HG03064 (cell line): ENCODE results near the gene PCDHGB1.
A peak's percentile ranks its signal among the peaks of the same experiment; 100 is the strongest.
"Not testable (repeated sequence)": the region's sequence is repeated elsewhere in the genome, so short reads cannot be mapped to it uniquely, and the experiment has no call there.

ENCODE experiments used
- ATAC-seq: cut with Tn5 transposase; IDR thresholded peaks from one replicate; pipeline ENCODE4 v1.9.1; 2021; ENCODE audit warnings: low read depth; ENCODE audit not compliant: unreplicated experiment

The PCDHGB1 gene

DNA sequence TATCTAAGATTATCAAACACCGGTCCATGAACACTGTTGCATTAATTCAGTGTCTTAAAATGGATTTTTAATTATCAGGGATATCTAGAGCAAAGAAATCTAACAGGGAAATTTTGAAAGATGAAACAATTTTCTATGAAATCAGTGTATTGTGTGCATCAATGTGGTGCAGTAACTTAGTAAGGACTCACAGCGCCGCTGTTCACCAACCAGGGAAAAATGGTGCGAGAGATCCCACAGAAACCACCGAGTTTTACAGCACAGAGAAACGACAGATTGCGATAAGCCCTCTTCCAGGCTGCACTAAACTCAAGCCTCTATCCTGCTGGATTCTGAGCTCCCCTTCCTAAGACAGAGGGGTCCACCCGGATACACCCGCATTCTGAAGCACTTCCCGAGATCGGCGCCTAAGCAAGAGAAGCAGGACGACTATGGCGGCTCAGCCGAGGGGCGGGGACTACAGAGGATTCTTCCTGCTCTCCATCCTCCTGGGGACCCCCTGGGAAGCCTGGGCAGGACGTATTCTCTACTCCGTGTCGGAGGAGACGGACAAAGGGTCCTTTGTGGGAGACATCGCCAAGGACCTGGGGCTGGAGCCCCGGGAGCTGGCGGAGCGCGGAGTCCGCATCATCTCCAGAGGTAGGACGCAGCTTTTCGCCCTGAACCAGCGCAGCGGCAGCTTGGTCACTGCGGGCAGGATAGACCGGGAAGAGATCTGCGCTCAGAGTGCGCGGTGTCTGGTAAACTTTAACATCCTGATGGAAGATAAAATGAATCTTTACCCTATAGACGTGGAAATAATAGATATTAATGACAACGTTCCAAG, 32.8 kb downstream of the PCDHGB1 start, which contains the start of gene PCDHGA7:
Gene PCDHGA7 (plus strand): TSS at position 274 of the 826 bp plus-strand sequence. CDS start 158 bp downstream, at position 432.
- ATAC-seq: no peak

DNA sequence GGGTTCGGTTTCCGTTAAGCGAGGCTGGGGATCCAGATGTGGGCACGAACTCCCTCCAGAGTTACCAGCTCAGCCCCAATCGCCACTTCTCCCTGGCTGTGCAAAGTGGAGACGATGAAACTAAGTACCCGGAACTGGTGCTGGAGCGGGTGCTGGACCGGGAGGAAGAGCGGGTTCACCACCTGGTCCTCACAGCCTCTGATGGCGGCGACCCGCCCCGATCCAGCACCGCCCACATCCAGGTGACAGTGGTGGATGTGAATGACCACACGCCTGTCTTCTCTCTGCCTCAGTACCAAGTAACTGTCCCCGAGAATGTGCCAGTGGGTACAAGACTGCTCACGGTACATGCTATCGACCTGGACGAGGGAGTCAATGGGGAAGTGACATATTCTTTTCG, 33.4 kb downstream of the PCDHGB1 start:
- no peak for ATAC-seq

DNA sequence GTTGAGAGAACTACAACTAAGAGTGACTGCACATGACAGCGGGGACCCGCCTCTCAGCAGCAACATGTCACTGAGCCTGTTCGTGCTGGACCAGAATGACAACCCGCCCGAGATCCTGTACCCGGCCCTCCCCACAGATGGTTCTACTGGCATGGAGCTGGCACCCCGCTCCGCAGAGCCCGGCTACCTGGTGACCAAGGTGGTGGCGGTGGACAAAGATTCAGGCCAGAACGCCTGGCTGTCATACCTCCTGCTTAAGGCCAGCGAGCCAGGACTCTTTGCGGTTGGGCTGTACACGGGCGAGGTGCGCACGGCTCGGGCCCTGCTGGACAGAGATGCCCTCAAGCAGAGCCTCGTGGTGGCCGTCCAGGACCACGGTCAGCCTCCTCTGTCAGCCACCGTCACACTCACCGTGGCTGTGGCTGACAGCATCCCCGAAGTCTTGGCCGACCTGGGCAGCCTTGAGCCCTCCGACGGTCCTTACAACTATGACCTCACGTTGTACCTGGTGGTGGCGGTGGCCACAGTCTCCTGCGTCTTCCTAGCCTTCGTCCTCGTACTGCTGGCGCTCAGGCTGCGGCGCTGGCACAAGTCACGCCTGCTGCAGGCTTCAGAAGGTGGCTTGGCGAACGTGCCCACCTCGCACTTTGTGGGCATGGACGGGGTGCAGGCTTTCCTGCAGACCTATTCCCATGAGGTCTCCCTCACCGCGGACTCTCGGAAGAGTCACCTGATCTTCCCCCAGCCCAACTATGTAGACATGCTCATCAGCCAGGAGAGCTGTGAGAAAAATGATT, 34.8 kb downstream of the PCDHGB1 start:
- ATAC-seq: no peak

DNA sequence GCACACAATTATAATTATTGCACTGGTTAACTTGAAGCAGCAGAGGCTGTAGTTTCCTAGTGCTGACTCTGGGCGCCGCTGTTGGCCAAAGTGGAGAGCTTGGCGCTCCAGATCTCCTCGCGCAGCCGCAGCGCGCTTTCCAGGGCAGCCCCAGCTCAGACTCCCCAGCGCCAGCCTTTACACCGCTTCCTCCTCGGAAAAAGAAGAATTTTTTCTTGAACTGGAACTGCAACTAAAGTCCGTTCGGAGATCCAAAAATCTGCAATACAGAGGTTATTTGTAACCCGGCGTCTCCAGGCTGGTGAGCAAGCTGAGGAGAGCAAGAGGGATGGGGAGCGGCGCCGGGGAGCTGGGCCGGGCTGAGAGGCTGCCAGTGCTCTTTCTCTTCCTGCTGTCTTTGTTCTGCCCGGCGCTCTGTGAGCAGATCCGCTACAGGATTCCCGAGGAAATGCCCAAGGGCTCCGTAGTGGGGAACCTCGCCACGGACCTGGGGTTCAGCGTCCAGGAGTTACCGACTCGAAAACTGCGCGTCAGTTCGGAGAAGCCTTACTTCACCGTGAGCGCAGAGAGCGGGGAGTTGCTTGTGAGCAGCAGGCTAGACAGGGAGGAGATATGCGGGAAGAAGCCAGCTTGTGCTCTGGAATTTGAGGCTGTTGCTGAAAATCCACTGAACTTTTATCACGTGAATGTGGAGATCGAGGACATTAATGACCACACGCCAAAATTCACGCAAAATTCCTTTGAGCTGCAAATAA, 37.8 kb downstream of the PCDHGB1 start, which contains the start of gene PCDHGB4:
Gene PCDHGB4 (plus strand): TSS at position 142 of the 755 bp plus-strand sequence. CDS start 187 bp downstream, at position 329.
- ATAC-seq: peak; percentile 87

DNA sequence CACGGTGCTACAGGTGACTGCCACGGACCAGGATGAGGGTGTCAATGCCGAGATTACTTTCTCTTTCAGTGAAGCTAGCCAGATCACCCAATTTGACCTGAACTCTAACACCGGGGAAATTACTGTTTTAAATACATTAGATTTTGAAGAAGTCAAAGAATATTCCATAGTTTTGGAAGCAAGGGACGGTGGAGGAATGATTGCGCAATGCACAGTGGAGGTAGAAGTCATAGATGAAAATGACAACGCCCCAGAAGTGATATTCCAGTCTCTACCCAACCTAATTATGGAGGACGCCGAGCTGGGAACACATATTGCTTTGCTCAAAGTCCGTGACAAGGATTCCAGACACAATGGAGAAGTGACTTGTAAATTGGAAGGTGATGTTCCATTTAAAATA, 38.8 kb downstream of the PCDHGB1 start:
- no peak for ATAC-seq

DNA sequence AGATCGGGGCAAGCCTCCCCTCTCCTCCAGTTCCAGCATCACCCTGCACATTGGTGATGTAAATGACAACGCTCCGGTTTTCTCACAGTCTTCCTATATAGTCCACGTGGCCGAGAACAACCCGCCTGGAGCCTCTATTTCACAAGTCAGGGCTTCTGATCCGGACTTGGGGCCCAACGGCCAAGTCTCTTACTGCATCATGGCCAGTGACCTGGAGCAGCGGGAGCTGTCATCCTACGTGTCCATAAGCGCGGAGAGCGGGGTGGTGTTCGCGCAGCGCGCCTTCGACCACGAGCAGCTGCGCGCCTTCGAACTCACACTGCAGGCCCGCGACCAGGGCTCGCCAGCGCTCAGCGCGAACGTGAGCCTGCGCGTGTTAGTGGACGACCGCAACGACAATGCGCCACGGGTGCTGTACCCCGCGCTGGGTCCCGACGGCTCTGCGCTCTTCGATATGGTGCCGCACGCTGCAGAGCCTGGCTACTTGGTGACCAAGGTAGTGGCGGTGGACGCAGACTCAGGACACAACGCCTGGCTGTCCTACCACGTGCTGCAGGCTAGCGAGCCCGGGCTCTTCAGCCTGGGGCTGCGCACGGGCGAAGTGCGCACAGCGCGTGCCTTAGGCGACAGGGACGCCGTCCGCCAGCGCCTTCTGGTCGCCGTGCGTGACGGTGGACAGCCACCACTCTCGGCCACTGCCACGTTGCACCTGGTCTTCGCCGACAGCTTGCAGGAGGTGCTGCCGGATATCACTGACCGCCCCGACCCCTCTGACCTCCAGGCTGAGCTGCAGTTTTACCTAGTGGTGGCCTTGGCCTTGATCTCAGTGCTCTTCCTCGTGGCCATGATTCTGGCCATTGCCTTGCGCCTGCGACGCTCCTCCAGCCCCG, 39.5 kb downstream of the PCDHGB1 start:
- no peak for ATAC-seq

DNA sequence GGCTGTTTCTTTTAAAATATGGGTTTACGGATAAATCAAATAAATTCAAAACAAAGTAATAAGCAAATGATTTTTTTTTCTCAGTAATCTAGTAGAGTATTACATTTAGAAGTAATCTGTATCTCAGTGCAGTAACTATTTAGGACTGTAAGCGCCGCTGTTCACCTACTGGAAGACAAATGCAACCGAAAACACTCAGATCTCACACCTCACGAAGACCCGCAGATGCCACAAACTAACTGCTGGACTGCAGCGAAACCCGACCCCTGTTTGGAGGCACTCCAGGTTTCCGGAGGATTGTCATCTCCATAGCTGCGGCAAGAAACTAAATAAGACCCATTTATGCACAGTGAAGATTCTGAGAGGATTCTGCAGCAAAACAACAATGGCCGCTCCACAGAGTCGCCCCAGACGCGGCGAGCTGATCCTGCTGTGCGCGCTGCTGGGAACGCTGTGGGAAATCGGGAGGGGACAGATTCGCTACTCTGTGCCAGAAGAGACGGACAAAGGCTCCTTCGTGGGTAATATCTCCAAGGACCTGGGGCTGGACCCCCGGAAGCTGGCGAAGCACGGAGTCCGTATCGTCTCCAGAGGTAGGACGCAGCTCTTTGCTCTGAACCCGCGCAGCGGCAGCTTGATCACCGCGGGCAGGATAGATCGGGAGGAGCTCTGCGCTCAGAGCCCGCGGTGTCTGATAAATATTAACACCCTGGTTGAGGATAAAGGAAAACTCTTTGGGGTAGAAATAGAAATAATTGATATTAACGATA, 42.7 kb downstream of the PCDHGB1 start, which contains the start of gene PCDHGA8:
Gene PCDHGA8 (plus strand): TSS at position 205 of the 770 bp plus-strand sequence. CDS start 181 bp downstream, at position 386.
- no peak for ATAC-seq

DNA sequence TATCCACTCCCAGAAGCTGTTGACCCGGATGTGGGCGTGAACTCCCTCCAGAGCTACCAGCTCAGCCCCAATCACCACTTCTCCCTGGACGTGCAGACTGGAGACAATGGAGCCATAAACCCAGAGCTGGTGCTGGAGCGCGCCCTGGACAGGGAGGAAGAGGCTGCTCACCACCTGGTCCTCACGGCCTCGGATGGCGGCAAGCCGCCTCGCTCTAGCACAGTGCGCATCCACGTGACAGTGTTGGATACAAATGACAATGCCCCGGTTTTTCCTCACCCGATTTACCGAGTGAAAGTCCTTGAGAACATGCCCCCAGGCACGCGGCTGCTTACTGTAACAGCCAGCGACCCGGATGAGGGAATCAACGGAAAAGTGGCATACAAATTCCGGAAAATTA, 43.4 kb downstream of the PCDHGB1 start:
- ATAC-seq: no peak

DNA sequence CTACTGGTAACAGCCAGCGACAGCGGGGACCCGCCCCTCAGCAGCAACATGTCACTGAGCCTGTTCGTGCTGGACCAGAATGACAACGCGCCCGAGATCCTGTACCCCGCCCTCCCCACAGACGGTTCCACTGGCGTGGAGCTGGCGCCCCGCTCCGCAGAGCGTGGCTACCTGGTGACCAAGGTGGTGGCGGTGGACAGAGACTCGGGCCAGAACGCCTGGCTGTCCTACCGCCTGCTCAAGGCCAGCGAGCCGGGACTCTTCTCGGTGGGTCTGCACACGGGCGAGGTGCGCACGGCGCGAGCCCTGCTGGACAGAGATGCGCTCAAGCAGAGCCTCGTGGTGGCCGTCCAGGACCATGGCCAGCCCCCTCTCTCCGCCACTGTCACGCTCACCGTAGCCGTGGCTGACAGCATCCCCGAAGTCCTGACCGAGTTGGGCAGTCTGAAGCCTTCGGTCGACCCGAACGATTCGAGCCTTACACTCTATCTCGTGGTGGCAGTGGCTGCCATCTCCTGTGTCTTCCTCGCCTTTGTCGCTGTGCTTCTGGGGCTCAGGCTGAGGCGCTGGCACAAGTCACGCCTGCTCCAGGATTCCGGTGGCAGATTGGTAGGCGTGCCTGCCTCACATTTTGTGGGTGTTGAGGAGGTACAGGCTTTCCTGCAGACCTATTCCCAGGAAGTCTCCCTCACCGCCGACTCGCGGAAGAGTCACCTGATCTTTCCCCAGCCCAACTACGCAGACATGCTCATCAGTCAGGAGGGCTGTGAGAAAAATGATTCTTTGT, 44.7 kb downstream of the PCDHGB1 start:
- not testable (repeated sequence) for ATAC-seq

DNA sequence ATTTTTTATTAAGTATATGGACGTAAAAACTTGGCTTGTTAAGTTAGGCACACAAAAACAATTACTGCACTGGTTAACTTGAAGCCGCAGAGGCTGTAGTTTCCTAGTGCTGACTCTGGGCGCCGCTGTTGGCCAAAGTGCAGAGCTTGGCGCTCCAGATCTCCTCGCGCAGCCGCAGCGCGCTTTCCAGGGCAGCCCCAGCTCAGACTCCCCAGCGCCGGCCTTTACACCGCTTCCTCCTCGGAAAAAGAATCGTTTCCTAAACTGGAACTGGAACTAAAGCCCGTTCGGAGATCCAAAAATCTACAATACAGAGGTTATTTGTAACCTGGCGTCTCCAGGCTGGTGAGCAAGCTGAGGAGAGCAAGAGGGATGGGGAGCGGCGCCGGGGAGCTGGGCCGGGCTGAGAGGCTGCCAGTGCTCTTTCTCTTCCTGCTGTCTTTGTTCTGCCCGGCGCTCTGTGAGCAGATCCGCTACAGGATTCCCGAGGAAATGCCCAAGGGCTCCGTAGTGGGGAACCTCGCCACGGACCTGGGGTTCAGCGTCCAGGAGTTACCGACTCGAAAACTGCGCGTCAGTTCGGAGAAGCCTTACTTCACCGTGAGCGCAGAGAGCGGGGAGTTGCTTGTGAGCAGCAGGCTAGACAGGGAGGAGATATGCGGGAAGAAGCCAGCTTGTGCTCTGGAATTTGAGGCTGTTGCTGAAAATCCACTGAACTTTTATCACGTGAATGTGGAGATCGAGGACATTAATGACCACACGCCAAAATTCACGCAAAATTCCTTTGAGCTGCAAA, 48.1 kb downstream of the PCDHGB1 start, which contains the start of gene PCDHGB5:
Gene PCDHGB5 (plus strand): TSS at position 192 of the 796 bp plus-strand sequence. CDS start 181 bp downstream, at position 373.
- peak; percentile 98 for ATAC-seq

DNA sequence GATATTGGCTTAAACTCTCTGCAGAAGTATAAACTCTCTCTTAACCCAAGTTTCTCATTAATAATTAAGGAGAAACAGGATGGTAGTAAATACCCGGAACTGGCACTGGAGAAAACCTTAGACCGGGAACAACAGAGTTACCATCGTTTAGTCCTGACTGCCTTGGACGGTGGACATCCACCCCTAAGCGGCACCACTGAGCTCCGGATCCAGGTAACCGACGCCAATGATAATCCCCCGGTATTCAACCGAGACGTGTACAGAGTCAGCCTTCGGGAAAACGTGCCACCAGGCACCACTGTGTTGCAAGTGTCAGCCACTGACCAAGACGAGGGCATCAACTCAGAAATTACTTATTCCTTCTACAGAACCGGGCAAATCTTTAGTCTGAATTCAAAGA, 48.7 kb downstream of the PCDHGB1 start:
- no peak for ATAC-seq

DNA sequence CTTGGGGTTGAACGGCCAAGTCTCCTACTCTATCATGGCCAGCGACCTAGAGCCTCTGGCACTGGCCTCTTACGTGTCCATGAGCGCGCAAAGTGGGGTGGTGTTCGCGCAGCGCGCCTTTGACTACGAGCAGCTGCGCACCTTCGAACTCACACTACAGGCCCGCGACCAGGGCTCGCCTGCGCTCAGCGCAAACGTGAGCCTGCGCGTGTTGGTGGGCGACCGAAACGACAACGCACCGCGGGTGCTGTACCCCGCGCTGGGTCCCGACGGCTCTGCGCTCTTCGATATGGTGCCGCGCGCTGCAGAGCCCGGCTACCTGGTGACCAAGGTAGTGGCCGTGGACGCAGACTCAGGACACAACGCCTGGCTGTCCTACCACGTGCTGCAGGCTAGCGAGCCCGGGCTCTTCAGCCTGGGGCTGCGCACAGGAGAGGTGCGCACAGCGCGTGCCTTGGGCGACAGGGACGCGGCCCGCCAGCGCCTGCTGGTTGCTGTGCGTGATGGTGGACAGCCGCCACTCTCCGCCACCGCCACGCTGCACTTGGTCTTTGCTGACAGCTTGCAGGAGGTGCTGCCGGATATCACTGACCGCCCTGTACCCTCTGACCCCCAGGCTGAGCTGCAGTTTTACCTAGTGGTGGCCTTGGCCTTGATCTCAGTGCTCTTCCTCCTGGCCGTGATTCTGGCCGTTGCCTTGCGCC, 49.8 kb downstream of the PCDHGB1 start:
- no peak for ATAC-seq
